ENCODE data around the gene SIKE1.

- TF ChIP-seq EZH2 (IDR thresholded peaks at IDR 0.05; ENCODE audit: borderline replicate concordance, low read depth, low read length, poor library complexity, severe bottlenecking) (no peak), CTCF (conservative IDR thresholded peaks at IDR 0.05; ENCODE audit: low read depth, low read length) (no peak)
Observed at GRCh38 chr1:114749835-114750234, 30.6 kb downstream of the SIKE1 start.

Measured in A673 (cell line).